Heart right ventricle (tissue), 16 donors: Measurements from ENCODE around the gene FAM120A. TPM values are rescaled to one million over a fixed set of nuclear protein-coding genes. Genes with fewer than 3 reads are reported as not detected.

ENCODE experiments used
- ATAC-seq, 8 donors: fragments of 200-7000 bp; cut with Tn5 transposase; one replicate each; pipeline ENCODE4 v1.9.1; 2020; ENCODE audit warnings: mild to moderate bottlenecking in 8 of 8, moderate library complexity in 8 of 8, moderate number of reproducible peaks in 1 of 8
- DNase-seq, 2 donors: peaks; one replicate each; pipeline ENCODE4 v3.0.0-alpha.2; 2020
- H3K27ac ChIP-seq, 10 donors: fragments of 200-600 bp; sonication (generic) in 2 of 10; one replicate each; pipeline versions ENCODE4 v1.5.0 to v1.8.0; 2020 to 2022; ENCODE audit warnings: mild to moderate bottlenecking in 3 of 10
- H3K27me3 ChIP-seq, 7 donors: fragments of 200-600 bp; one replicate each; pipeline ENCODE4 v1.8.0; 2021 to 2022; ENCODE audit warnings: mild to moderate bottlenecking in 2 of 7
- H3K36me3 ChIP-seq, 9 donors: fragments of 200-600 bp; sonication (generic) in 1 of 9; one replicate each; pipeline versions ENCODE4 v1.5.0 to v1.8.0; 2020 to 2022; ENCODE audit warnings: mild to moderate bottlenecking in 2 of 9
- H3K4me1 ChIP-seq, 9 donors: fragments of 200-600 bp; sonication (generic) in 1 of 9; one replicate each; pipeline versions ENCODE4 v1.5.0 to v1.8.0; 2020 to 2022; ENCODE audit warnings: mild to moderate bottlenecking in 4 of 9
- H3K4me3 ChIP-seq, 10 donors: fragments of 200-600 bp; sonication (generic) in 2 of 10; one replicate each; pipeline versions ENCODE4 v1.5.0 to v1.8.0; 2020 to 2022; ENCODE audit warnings: mild to moderate bottlenecking in 7 of 10, moderate library complexity in 2 of 10
- H3K9me3 ChIP-seq, 11 donors: fragments of 200-600 bp in 10 of 11; sonication (generic) in 2 of 11; one replicate each; pipeline versions ENCODE4 v1.5.0 to v1.8.0; 2013 to 2022; ENCODE audit warnings: mild to moderate bottlenecking in 2 of 11, control low read depth in 1 of 11, moderate library complexity in 1 of 11
- WGBS, 2 donors: extraction: QIAGEN DNeasy Blood & Tissue Kit; methylation state at CpG; one replicate each; pipeline ENCODE4 v1.1.7; 2013; ENCODE audit warnings: inconsistent platforms in 1 of 2; 5-methylcytosine and 5-hydroxymethylcytosine counted together
- intact Hi-C, 10 donors: fragments of 100-400 bp; cut with DNase I; formaldehyde crosslinking; loops; one replicate each; pipeline versions ENCODE4 v1.11.1 to v1.14.2; 2022
- polyA plus RNA-seq, 2 donors: library from polyadenylated mRNA; stranded (reverse); fragments of 200-250 nt; gene quantifications; one replicate each; pipeline ENCODE4 v1.2.3, GENCODE V29; 2013
- total RNA-seq, 10 donors: library from RNA; stranded (reverse); fragmentation: NEBNext Ultra II Directional in 3 of 10; extraction: Animal tissue kit (Norgen Biotek cat#: 25700) in 3 of 10; gene quantifications; one replicate each; pipeline versions ENCODE4 v1.2.1 to v1.2.4, GENCODE V29; 2021 to 2023
- TF ChIP-seq, protein P1 (sequence below), 9 donors: fragments of 200-600 bp; sonication (generic) in 2 of 9; IDR thresholded peaks; one replicate each; pipeline versions ENCODE4 v1.5.0 to v1.8.0; 2021 to 2022; ENCODE audit warnings: antibody characterized with exemption in 9 of 9, mild to moderate bottlenecking in 5 of 9, moderate library complexity in 1 of 9
- donor health status: Arrhythmogenic right ventricular cardiomyopathy.
- donor health status: ischemic (EF 13 %, LVEDD 7.1; RV severe dilation, severe dysfunction).
- donor health status: healthy with polysubstance abuse.
- donor health status: DM: no; HTN: yes; CAD: no.
- donor health status: DM: no; HTN: no; CAD: no.
- donor health status: ischemic (EF 25% LVEDD 6.9; RV normal size, moderate dysfunction).
- donor health status: ischemic (EF 25% LVEDD 5.7; RV mildly dilated, moderate dysfunction).
- donor health status: healthy.
- donor health status: DM: yes; HTN: yes; CAD: no.
- donor health status: Ischemic cardiomyopathy.
- donor health status: ischemic (EF 35%, LVEDD 5.7; RV mildly dilated, moderate dysfunction).
- donor health status: nonischemic (EF 11% LVEDD 7.7; RV severe dilation, severe dysfunction).
- donor health status: DM: yes; HTN: yes; CAD: no.
- donor health status: PGD.
- donor health status: ischemic (EF 29% LVEDD 5.4; RV normal size, mild dysfunction).
- donor health status: nonischemic (EF 23%, LVEDD 6.1; RV moderate dilation, normal function).

FAM120A gene
- total and polyA plus RNA-seq, 12 donors, result 42.2 to 126 (median 104) TPM

DNA sequence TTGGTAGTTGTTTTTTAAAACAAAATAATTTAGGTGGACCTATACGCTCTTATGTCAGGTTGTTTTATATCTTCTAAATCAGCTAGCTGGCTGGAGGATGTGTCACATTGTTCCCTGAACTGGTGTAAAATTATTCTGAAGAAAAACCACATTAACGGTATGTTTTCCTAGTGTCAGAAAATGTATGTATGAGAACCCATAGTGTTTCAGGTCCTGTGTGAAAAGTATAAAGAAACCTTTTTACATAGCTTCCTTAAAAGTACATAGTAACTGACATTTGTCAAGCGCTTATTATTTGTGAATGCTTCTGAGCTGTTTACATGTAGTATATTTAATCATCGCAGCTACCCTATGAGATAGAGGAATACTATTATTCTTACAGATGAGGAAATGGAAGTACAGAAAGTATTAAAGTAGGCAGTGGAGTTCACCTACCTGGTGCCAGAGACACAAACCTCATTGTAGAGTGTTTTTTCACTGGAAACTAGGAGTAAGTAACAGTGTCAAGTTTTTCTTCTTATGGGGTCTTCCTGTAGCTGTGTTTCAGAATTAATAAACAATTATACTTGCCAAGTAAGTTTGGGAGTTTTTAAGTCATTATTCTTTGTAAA lies 12.3 kb downstream of the FAM120A start:
- H3K27me3 ChIP-seq, result no peaks in the 10 kb centered on the region
- H3K4me3 ChIP-seq, result no peak overlapping the region
- DNase-seq (no peak), ATAC-seq (no peak)
- WGBS, 2 donors, result 94 to 96% methylated on average over 4 of the region's 4 CpGs
- TF ChIP-seq, protein P1, sequence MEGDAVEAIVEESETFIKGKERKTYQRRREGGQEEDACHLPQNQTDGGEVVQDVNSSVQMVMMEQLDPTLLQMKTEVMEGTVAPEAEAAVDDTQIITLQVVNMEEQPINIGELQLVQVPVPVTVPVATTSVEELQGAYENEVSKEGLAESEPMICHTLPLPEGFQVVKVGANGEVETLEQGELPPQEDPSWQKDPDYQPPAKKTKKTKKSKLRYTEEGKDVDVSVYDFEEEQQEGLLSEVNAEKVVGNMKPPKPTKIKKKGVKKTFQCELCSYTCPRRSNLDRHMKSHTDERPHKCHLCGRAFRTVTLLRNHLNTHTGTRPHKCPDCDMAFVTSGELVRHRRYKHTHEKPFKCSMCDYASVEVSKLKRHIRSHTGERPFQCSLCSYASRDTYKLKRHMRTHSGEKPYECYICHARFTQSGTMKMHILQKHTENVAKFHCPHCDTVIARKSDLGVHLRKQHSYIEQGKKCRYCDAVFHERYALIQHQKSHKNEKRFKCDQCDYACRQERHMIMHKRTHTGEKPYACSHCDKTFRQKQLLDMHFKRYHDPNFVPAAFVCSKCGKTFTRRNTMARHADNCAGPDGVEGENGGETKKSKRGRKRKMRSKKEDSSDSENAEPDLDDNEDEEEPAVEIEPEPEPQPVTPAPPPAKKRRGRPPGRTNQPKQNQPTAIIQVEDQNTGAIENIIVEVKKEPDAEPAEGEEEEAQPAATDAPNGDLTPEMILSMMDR (IDR thresholded peaks at IDR 0.05), result no peak
- H3K27ac ChIP-seq, result peak overlapping the region in 2 of 10 donors; percentile 57 to 75
- no peaks in the 10 kb centered on the region for H3K9me3 ChIP-seq
- peaks cover 8 to 97% (median 74%) of the 10 kb centered on the region in 9 donors for H3K4me1 ChIP-seq
- H3K36me3 ChIP-seq, result no peaks in the 10 kb centered on the region
- intact Hi-C loops, result no loop called here

DNA sequence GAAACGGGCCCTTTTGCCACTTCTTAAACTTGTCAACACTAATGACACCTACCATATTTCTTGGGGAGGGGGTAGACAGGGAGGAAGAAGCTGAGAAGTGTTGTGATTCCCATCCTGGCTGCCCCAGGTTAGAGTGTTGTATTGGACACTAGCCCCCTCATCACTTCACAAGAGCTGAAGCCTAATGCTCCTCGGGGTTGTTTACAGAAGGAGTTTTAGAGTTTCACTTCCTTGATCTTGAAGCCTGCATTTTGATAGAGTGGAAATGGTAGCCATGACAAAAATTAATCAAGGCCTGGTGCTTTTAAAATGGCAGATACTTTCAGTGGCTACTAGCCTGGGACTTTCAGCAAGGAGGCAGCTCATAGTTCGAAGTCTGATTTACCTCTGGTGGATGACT lies 12.9 kb downstream of the FAM120A start:
- 65 to 69% methylated on average over 3 of the region's 3 CpGs for WGBS, 2 donors
- intact Hi-C loops, result no loop called here
- H3K27me3 ChIP-seq, result no peaks in the 10 kb centered on the region

GRCh38 chr9:93464876-93465275 lies 13.4 kb downstream of the FAM120A start:
- Histone ChIP-seq H3K4me3 (no peak overlapping the region), H3K27me3 (no peaks in the 10 kb centered on the region), H3K9me3 (no peaks in the 10 kb centered on the region), H3K36me3 (no peaks in the 10 kb centered on the region), H3K4me1 (peaks cover 7 to 97% (median 74%) of the 10 kb centered on the region in 9 donors), H3K27ac (peak overlapping the region in 5 of 10 donors; percentile 11 to 75 (median 33))
- TF ChIP-seq, protein P1 (IDR thresholded peaks at IDR 0.05), result peak in 1 of 9 donors; percentile 7
- intact Hi-C loops, result no loop called here
- no peak for DNase-seq
- 51 to 65% methylated on average over 2 of the region's 2 CpGs for WGBS, 2 donors
- ATAC-seq, result no peak

More for the DNA sequence above, 12.9 kb downstream of the FAM120A start:
- Histone ChIP-seq H3K4me3 (no peak overlapping the region), H3K27ac (peak overlapping the region in 3 of 10 donors; percentile 33 to 75 (median 57)), H3K9me3 (no peaks in the 10 kb centered on the region), H3K4me1 (peaks cover 8 to 97% (median 74%) of the 10 kb centered on the region in 9 donors), H3K36me3 (no peaks in the 10 kb centered on the region)
- no peak for DNase-seq
- no peak for ATAC-seq
- TF ChIP-seq, protein P1 (IDR thresholded peaks at IDR 0.05), result no peak

DNA sequence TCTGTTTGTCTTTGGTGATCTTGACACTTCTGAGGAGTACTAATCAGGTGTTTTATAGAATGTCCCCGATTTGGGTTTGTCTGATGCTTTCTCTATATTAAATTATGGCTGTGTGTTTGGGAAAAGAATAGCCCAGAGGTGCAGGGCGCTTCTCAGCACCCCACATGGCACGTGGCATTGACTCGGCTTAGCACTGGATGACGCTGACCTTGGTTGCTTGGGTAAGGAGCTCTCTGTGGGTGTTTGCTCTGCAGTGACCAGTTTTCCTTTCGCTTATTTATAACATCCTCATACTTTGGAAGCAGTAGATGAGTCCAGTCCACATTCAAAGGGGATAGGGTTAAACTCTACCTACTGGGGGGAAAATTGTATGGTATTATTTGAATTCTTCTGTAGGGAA lies 14.4 kb downstream of the FAM120A start:
- Histone ChIP-seq H3K27ac (peak overlapping the region in 5 of 10 donors; percentile 11 to 83 (median 33)), H3K9me3 (no peaks in the 10 kb centered on the region), H3K4me1 (peaks cover 7 to 97% (median 72%) of the 10 kb centered on the region in 9 donors), H3K36me3 (peaks cover 0 to under 1% (median 0%) of the 10 kb centered on the region in 9 donors), H3K27me3 (no peaks in the 10 kb centered on the region), H3K4me3 (no peak overlapping the region)
- DNase-seq (no peak), ATAC-seq (peak in 6 of 8 donors; percentile 41 to 70 (median 56))
- WGBS, 2 donors, result 75 to 76% methylated on average over 6 of the region's 6 CpGs
- TF ChIP-seq, protein P1 (IDR thresholded peaks at IDR 0.05), result no peak
- intact Hi-C loops, result no loop called here
